Left renal cortex interstitium (tissue), 4 donors: ENCODE measurements around the gene SBF2. TPM values are rescaled to one million over a fixed set of nuclear protein-coding genes. Genes with fewer than 3 reads are reported as not detected.

Experiments used
- DNase-seq, 4 donors: peaks; one replicate each; pipeline ENCODE4 v3.0.0-alpha.2; 2013; ENCODE audit warnings: low read depth in 4 of 4, low spot score in 2 of 4, missing footprints in 1 of 4
- polyA plus RNA-seq, 4 donors: library from polyadenylated mRNA; unstranded; fragments of 120-200 nt; gene quantifications; one replicate each; pipeline ENCODE4 v1.2.1, GENCODE V29; 2013; ENCODE audit not compliant: insufficient read length in 4 of 4

The SBF2 gene
- 10 to 100 TPM; 41.7 to 58.7 (median 52.8) TPM for polyA plus RNA-seq

GRCh38 chr11:10293423-10294289 is at the start of gene SBF2:
Gene SBF2 (minus strand): TSS chr11:10294219. CDS start chr11:10294069, 150 bp downstream.
- peak; percentile 70 to 82 (median 74) for DNase-seq

DNA sequence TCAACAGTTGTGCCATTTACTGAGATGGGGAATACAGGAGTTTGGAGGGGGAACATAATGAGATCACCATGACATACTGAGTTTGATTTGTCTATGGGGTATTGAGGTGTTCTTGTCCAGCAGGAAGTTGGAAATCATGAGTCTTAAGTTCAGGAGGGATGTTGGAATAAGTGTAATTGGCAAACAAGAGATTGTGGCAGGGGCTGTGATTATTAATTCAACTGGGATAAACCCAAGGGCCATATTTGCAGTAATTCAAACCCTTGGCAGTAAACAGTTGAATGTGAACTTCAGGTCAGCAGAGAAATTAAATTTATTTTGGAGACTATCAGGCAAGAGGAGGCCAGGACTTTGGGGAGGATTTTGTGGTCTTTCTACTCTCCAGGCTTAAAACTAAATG is 44.3 kb upstream of the SBF2 start:
- no peak for DNase-seq

GRCh38 chr11:10333490-10333889 is 39.5 kb upstream of the SBF2 start:
- no peak for DNase-seq

GRCh38 chr11:10331548-10332289 is 37.7 kb upstream of the SBF2 start:
- no peak for DNase-seq

DNA sequence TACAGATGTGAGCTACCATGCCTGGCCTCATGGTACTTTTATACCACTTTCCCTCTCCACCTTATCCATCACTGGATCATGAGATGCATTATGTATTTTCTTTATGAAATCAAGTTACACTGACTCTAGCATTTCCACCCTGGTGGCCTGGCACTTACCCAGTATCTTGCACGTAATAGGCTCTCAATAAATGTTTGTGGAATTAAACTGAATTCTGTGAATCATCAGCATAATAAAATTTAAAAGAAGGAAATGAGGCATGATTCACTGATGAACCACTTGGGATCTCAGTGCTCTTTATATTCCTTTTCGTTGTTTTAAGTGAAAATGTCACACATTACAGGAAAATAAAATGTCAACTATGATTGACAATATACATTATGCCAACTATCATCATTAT is 35.9 kb upstream of the SBF2 start:
- no peak for DNase-seq

GRCh38 chr11:10329356-10329755 is 35.3 kb upstream of the SBF2 start:
- DNase-seq = no peak

DNA sequence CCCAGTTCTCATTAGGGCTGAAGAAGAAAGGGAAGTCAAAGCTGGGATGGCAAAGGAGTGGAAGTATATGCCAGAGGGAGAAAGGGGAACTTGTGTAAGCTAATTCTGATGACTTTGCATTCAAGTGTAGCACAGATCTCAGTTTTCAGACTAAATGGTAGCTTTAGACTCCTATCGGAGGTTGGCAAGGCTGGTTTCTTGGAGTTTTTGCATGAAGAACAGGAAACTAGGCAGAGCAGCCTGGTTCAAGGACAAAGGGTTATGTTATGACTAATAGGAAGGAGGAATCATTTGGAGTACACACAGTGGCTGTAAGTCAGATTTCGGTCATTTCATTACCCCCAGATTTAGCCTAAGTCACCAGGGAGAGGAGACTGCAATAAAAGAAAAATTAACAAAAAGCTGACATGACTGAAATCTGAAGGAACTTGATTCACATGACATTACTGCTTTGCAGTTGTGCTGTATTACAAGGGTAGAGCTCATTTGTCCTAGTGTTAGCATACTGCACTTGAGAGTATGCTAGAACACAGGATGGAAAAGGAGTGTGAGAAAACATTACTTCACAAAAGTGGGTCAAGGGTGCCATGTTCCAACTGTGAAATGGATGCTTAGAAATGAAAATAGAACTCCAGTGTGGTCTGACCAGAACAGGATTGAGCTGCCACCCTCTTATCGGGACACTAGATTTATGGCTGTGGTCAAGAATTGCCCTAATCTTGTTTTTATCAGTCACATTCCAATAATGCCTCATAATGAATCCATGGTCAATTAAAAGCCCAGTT is 34.5 kb upstream of the SBF2 start:
- no peak for DNase-seq

DNA sequence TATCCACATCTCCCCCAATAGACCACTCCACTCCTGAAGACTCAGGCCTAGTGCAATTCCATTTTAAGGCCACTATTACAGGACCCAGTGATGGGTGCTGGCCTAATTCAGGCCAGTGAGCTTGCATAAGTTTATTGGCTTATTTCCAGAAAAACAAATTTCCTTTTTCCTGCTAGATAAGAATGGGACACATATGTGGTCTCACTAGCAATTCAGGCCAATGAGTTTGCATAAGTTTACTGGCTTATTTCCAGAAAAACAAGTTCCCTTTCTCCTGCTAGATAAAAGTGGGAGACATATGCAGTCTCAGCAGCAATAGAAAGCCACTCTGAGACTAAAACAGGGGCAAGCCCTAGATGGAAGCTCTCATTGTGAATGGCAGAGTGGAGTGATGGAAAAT is 33.2 kb upstream of the SBF2 start:
- no peak for DNase-seq

- no peak for DNase-seq
Measured at GRCh38 chr11:10326012-10326964, 32.3 kb upstream of the SBF2 start.

DNA sequence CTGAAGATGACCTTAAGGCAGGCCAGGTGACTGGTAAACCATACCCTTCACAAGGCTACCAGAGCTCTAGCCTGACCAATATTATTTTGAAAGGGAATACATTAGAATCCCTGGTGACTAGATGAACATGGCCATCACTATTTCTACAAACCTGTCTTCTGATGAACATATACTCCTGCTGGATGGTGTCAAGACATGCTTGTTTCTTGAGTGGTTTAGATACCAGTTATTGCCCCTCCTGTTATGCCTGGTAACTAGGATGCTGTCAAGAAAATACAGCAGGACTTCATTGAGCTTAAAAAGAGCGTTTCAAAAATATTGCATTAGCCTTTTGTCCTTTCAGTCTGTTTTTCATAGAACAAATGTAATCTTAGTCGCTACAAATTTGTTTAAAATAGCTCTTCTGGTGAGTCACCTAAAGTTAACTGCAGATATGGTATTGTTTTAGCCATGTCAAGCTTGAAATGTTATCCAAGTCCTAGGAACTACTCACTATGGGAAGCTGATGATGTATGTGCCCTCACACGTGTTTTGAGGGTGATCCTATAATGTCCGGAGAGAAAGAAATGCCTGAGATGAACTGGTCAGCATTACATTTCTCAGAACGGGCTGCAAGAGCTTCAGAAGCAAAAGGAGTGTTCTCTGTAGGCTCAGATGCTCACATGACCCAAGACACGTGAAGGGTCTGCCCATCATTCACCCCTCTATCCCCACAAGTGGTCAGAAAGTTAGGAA is 31.4 kb upstream of the SBF2 start:
- no peak for DNase-seq

DNA sequence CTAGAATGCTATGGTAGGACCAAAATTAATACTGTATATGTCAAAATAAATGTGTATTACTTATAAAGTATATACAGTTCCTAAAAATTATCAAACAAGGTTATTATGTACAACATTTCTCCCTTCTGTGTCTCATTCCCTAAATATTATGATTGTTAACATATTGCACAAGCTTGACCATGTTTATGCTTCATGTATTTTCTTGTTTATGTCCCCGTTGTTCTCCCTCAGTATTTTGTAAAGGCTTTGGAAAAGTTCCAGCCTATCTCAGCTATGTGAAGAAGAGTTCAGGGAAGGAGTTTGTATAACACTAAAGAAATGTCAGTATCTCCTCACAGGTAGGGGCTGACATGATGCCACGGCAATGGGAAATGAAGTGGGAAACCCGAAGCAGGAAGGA is 30.5 kb upstream of the SBF2 start:
- no peak for DNase-seq

GRCh38 chr11:10323793-10324170 is 29.8 kb upstream of the SBF2 start:
- no peak for DNase-seq

DNA sequence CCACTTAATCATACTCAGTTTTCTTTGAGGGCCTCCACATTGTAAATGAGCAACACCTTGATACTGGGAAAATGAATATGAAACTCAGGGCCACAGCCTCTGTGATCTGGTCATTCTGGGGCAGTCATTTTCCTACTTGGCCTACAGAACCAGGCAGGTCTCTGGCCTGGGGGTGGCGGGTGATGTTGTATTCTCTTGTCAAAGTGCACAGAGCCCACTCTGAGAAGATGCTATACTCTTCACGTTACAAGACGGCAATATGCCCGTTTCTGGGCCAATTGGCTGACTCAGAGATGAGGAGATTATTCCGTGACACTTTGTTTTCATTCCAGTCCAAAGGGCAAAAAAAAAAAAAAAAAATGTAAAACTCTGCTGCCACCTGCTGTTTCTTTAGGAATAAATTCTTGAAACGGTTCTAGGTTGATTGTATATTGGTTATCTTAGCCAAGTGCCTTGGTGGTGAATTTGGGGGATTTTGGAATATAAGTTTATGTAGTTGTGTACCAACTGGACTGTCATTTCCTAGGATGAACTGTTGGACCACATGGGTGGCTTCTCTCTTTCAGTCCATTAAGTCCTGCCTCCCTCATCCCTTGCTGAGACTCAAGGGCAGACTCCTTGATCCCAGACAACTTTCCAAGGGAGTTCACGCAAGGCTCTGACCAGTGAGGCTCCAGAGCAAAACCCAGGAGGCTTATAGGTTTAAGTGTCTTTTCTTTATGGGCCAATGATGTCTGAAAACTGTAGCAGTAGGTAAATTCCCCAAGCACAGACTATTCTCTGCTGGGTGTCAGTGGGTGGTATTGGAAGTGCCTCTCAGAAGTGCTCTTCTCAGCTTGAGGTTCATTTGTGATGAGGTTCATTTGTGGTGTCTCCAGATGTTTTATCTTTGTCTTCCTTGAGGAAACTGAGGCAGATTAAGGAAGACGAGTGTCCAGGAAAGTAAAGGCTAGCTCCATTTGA is 29.1 kb upstream of the SBF2 start:
- DNase-seq = peak in 3 of 4 donors; percentile 44 to 57 (median 52)

- no peak for DNase-seq
Measured at GRCh38 chr11:10322401-10322800, 28.4 kb upstream of the SBF2 start.

GRCh38 chr11:10320736-10321465 is 26.9 kb upstream of the SBF2 start:
- DNase-seq = no peak

DNA sequence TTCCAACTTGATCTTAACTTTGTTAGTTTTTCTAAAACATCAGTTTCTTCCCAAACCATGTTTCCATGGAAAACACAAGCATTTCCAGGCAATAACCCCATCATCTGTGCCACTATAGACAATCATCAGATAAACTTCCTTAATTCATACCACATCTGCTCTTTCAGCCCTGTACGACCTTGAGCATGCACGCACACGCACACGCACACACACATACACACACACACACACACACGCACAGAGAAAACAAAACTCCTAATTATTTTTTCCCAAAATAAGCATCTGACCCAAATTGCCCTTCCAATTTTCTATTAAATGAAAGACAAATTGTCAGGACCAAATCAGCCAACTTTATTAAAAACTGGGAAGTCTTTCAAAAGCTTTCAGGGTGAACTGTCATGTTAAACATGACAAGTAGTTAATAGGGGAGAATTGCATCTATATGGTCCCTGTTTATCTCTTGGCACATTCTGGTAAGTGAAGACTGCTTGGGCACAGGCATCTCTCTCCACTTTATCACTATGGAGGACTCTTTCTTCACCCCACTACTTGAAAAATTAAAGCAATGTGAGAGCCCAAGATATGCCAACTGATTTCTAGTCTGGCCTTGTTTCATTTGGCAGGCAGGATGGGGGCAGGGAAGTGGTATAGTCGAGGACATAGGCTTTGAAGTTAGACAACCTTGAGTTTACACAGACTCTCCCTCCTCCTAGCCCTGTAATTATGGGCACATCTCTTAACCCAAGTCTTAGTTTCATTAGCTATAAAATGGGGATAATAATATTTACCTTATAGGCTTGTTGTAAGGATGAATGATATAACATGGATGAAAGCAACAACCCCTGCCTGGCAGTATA is 25.9 kb upstream of the SBF2 start:
- no peak for DNase-seq

GRCh38 chr11:10318527-10318802 is 24.4 kb upstream of the SBF2 start:
- DNase-seq = no peak
